HCT116 (cell line): ENCODE measurements around the gene WWTR1.

Experiments
- ATF3 ChIP-seq: IDR thresholded peaks from 2 replicates; pipeline ENCODE4 v1.6.1; 2012
- CBX3 ChIP-seq: IDR thresholded peaks from 2 replicates; pipeline ENCODE4 v1.6.1; 2012; ENCODE audit warnings: low read depth
- CEBPB ChIP-seq: IDR thresholded peaks from 2 replicates; pipeline ENCODE4 v1.6.1; 2012; ENCODE audit warnings: low read depth
- CTCF ChIP-seq, 3 experiments: fragments of 200-600 bp in 1 of 3; sonication (generic) in 1 of 3; IDR thresholded peaks in 2 of 3; conservative IDR thresholded peaks in 1 of 3; 2 replicates each; pipeline ENCODE4 v1.5.1; 2012 to 2017; ENCODE audit warnings: low read depth in 2 of 3, low read length in 2 of 3, antibody characterized with exemption in 1 of 3, borderline replicate concordance in 1 of 3, control low read depth in 1 of 3, mild to moderate bottlenecking in 1 of 3, mixed read lengths in 1 of 3, mixed run types in 1 of 3, moderate library complexity in 1 of 3; ENCODE audit not compliant: insufficient read depth in 1 of 3
- EZH2phosphoT487 ChIP-seq: fragments of 200-600 bp; IDR thresholded peaks from 2 replicates; pipeline ENCODE4 v1.6.1; 2018; ENCODE audit warnings: antibody characterized with exemption, borderline replicate concordance
- MAX ChIP-seq: IDR thresholded peaks from 2 replicates; pipeline ENCODE4 v1.6.1; 2012
- POLR2A ChIP-seq: IDR thresholded peaks from 2 replicates; pipeline ENCODE4 v1.7.0; 2011; ENCODE audit warnings: borderline replicate concordance; ENCODE audit not compliant: insufficient read depth, insufficient read length; ENCODE audit errors: extremely low read depth
- POLR2AphosphoS5 ChIP-seq: IDR thresholded peaks from 2 replicates; pipeline ENCODE4 v1.6.1; 2011; ENCODE audit warnings: mild to moderate bottlenecking, low read depth, low read length, moderate library complexity
- RAD21 ChIP-seq: IDR thresholded peaks from 2 replicates; pipeline ENCODE4 v1.6.1; 2012; ENCODE audit warnings: low read depth, mild to moderate bottlenecking
- REST ChIP-seq: IDR thresholded peaks from 2 replicates; pipeline ENCODE4 v1.6.1; 2012; ENCODE audit warnings: low read depth
- SP1 ChIP-seq: IDR thresholded peaks from 2 replicates; pipeline ENCODE4 v1.6.1; 2012; ENCODE audit warnings: low read depth
- ZFX ChIP-seq: fragments of 450-650 bp; IDR thresholded peaks from 2 replicates; pipeline ENCODE4 v1.6.1; 2017
- ZNF274 ChIP-seq: fragments of 200-500 bp; sonication (Bioruptor generic); IDR thresholded peaks from 2 replicates; pipeline ENCODE4 v1.6.1; 2014; ENCODE audit warnings: mild to moderate bottlenecking, low read depth, low read length, inconsistent platforms

GRCh38 chr3:149658744-149659497 lies 1.1 kb upstream of the WWTR1 start:
- TF ChIP-seq ATF3 (no peak), SP1 (no peak), CTCF (IDR thresholded peaks at IDR 0.05 in 2 of 3, conservative IDR thresholded peaks at IDR 0.05 in 1 of 3; ENCODE audit: borderline replicate concordance in 1 of 3, insufficient read depth in 1 of 3, low read depth in 2 of 3, low read length in 2 of 3) (no peak), MAX (no peak), CEBPB (no peak), POLR2AphosphoS5 (no peak), EZH2phosphoT487 (no peak), POLR2A (no peak), CBX3 (no peak), RAD21 (no peak), REST (no peak), ZNF274 (no peak), ZFX (no peak)
